ENCODE measurements around the gene OR13C2. TPM values are rescaled to one million over a fixed set of nuclear protein-coding genes. Genes with fewer than 3 reads are reported as not detected.
"Not testable (repeated sequence)": the region's sequence is repeated elsewhere in the genome, so short reads cannot be mapped to it uniquely, and the experiment has no call there.

Gene OR13C2
- total and polyA plus RNA-seq, 10 donors = not detected

- H3K4me3 ChIP-seq = no peak overlapping the region
- no peak overlapping the region for H3K27ac ChIP-seq
- no peaks in the 10 kb centered on the region for H3K27me3 ChIP-seq (replicated peaks in 1 of 7)
- no peak for DNase-seq
- no peak for TF ChIP-seq POLR2AphosphoS5 (IDR thresholded peaks at IDR 0.05)
- TF ChIP-seq CTCF (IDR thresholded peaks at IDR 0.05 in 8 of 11, conservative IDR thresholded peaks at IDR 0.05 in 3 of 11) = no peak
- no peak for TF ChIP-seq POLR2A (IDR thresholded peaks at IDR 0.05)
- H3K4me1 ChIP-seq = no peaks in the 10 kb centered on the region
- H3K36me3 ChIP-seq = no peaks in the 10 kb centered on the region
- intact Hi-C loops (cut with DNase I; ENCODE audit: low total_unique reads) = loop anchor here (10.0 kb wide), 1 partner anchor 63 kb away; no protein-coding TSS in a partner anchor
- H3K9me3 ChIP-seq = peaks cover 0 to 7% (median 5%) of the 10 kb centered on the region in 8 donors
Observed at GRCh38 chr9:104617418-104617817, 12.0 kb upstream of the OR13C2 start.

GRCh38 chr9:104611213-104611612 is 5.8 kb upstream of the OR13C2 start:
- Histone ChIP-seq H3K9me3 (peaks cover 0 to 7% (median 5%) of the 10 kb centered on the region in 8 donors), H3K27me3 (replicated peaks in 1 of 7) (no peaks in the 10 kb centered on the region), H3K4me1 (no peaks in the 10 kb centered on the region), H3K4me3 (no peak overlapping the region), H3K36me3 (no peaks in the 10 kb centered on the region), H3K27ac (no peak overlapping the region)
- intact Hi-C loops (cut with DNase I; ENCODE audit: low total_unique reads) = loop anchor here (10.0 kb wide), 1 partner anchor 56 kb away; no protein-coding TSS in a partner anchor
- WGBS, 5 donors = 79 to 95% (median 87%) methylated on average over 2 of the region's 2 CpGs
- no peak for DNase-seq
- TF ChIP-seq POLR2AphosphoS5 (IDR thresholded peaks at IDR 0.05) = no peak
- TF ChIP-seq CTCF (IDR thresholded peaks at IDR 0.05 in 8 of 11, conservative IDR thresholded peaks at IDR 0.05 in 3 of 11) = no peak
- TF ChIP-seq POLR2A (IDR thresholded peaks at IDR 0.05) = no peak

DNA sequence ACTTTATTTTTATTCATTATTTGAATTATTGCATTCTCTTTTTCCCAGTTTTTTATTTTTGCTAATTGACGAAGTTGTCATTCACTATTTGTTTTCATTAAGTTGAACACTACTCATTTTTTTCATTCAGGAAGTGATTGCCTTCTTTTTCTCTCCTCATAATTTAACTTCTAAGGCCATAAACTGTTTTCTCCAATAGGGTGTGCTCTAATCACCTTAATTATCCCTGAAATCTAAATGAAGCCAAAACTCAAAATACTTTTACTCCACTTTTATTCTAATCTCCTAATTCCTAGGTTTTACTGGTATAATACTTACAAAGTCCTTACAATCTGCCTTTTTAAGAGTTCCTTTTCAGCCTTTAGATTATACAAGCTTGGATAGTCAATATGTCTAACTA is 2.9 kb upstream of the OR13C2 start:
- Histone ChIP-seq H3K4me1 (no peaks in the 10 kb centered on the region), H3K4me3 (no peak overlapping the region), H3K27ac (no peak overlapping the region), H3K36me3 (no peaks in the 10 kb centered on the region), H3K27me3 (replicated peaks in 1 of 7) (no peaks in the 10 kb centered on the region), H3K9me3 (no peaks in the 10 kb centered on the region)
- 47 to 56% (median 51%) methylated on average over 1 of the region's 1 CpG for WGBS, 5 donors
- no peak for DNase-seq
- intact Hi-C loops (cut with DNase I; ENCODE audit: low total_unique reads) = no loop called here
- no peak for TF ChIP-seq POLR2AphosphoS5 (IDR thresholded peaks at IDR 0.05)

DNA sequence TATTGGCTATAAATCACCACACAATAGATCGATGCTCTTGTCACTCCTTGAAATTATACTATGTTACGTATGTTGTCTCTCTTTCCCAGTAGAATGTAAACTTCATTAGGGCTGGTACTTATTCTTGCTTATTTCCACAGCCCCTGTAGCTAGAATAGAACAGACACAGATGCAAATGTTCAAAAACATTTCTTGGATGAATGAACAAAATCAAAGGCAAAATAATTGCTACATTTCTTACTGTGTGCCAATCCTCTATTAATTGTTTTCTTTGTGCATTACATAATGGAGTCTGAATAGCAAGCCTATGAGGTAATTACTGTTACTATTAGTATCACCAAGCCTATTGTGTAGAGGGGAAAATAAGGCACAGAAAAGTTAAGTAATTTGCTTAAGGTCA is 725 bp upstream of the OR13C2 start:
- H3K4me3 ChIP-seq = no peak overlapping the region
- H3K27me3 ChIP-seq (replicated peaks in 1 of 7) = no peaks in the 10 kb centered on the region
- no peaks in the 10 kb centered on the region for H3K9me3 ChIP-seq
- 85 to 95% (median 95%) methylated on average over 2 of the region's 2 CpGs for WGBS, 5 donors
- no peak for DNase-seq
- H3K36me3 ChIP-seq = no peaks in the 10 kb centered on the region
- intact Hi-C loops (cut with DNase I; ENCODE audit: low total_unique reads) = no loop called here
- TF ChIP-seq CTCF (IDR thresholded peaks at IDR 0.05 in 8 of 11, conservative IDR thresholded peaks at IDR 0.05 in 3 of 11) (no peak), POLR2A (IDR thresholded peaks at IDR 0.05) (no peak), POLR2AphosphoS5 (IDR thresholded peaks at IDR 0.05) (no peak)
- H3K4me1 ChIP-seq = no peaks in the 10 kb centered on the region
- H3K27ac ChIP-seq = no peak overlapping the region

DNA sequence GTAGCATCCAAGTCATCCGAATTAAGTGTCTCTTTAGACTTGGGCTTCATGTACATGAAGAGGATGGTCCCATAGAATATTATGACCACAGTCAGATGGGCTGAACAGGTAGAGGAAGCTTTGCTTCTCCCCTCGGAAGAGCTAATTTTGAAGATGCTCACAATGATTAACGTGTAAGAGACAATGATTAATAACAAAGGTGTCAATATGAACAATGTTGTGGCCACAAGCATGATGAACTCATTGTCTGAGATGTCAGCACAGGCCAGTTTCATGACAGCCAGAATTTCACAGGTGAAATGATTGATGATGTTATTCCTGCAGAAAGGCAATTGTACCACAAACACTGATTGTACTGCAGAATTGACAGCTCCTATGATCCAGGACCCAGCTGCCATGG is 626 bp downstream of the OR13C2 start:
- TF ChIP-seq POLR2A (IDR thresholded peaks at IDR 0.05) (no peak), CTCF (IDR thresholded peaks at IDR 0.05 in 8 of 11, conservative IDR thresholded peaks at IDR 0.05 in 3 of 11) (no peak), POLR2AphosphoS5 (IDR thresholded peaks at IDR 0.05) (no peak)
- H3K9me3 ChIP-seq = no peaks in the 10 kb centered on the region
- no peaks in the 10 kb centered on the region for H3K4me1 ChIP-seq
- 70 to 83% (median 78%) methylated on average over 3 of the region's 3 CpGs for WGBS, 5 donors
- intact Hi-C loops (cut with DNase I; ENCODE audit: low total_unique reads) = no loop called here
- H3K36me3 ChIP-seq = no peaks in the 10 kb centered on the region
- no peaks in the 10 kb centered on the region for H3K27me3 ChIP-seq (replicated peaks in 1 of 7)
- no peak overlapping the region for H3K27ac ChIP-seq
- no peak for DNase-seq
- H3K4me3 ChIP-seq = no peak overlapping the region

- intact Hi-C loops (cut with DNase I; ENCODE audit: low total_unique reads) = loop anchor here (10.0 kb wide), 1 partner anchor 55 kb away; no protein-coding TSS in a partner anchor
- not testable (repeated sequence) for H3K4me3 ChIP-seq; H3K27me3 ChIP-seq (replicated peaks in 1 of 7); H3K27ac ChIP-seq; DNase-seq; H3K9me3 ChIP-seq; H3K36me3 ChIP-seq; H3K4me1 ChIP-seq
Observed at GRCh38 chr9:104599313-104599712, 6.1 kb downstream of the OR13C2 start, which contains the start of gene OR13C5. Gene OR13C5 (minus strand): TSS chr9:104599413. CDS start chr9:104599413, 0 bp downstream.

DNA sequence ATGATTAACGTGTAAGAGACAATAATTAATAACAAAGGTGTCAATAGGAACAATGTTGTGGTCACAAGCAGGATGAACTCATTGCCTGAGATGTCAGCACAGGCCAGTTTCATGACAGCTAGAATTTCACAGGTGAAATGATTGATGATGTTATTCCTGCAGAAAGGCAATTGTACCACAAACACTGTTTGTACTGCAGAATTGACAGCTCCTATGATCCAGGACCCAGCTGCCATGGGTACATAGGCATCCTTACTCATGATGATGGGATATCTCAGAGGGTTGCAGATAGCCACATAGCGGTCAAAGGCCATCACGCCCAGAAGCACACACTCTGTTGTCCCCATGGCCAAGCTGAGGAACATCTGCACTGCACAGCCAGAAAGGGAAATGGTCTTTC is 6.7 kb downstream of the OR13C2 start:
- 44 to 79% (median 65%) methylated on average over 1 to 3 of the region's 3 CpGs for WGBS, 5 donors
- not testable (repeated sequence) for DNase-seq

More for the DNA sequence above, 6.7 kb downstream of the OR13C2 start:
- intact Hi-C loops (cut with DNase I; ENCODE audit: low total_unique reads) = loop anchor here (10.0 kb wide), 1 partner anchor 54 kb away; no protein-coding TSS in a partner anchor
- H3K36me3 ChIP-seq; H3K27me3 ChIP-seq (replicated peaks in 1 of 7); H3K9me3 ChIP-seq; H3K4me1 ChIP-seq; H3K27ac ChIP-seq; H3K4me3 ChIP-seq: not testable (repeated sequence)

Data from spleen (tissue), 11 donors.